ENCODE results near the gene ATP6AP1.

The ATP6AP1 gene, protein sequence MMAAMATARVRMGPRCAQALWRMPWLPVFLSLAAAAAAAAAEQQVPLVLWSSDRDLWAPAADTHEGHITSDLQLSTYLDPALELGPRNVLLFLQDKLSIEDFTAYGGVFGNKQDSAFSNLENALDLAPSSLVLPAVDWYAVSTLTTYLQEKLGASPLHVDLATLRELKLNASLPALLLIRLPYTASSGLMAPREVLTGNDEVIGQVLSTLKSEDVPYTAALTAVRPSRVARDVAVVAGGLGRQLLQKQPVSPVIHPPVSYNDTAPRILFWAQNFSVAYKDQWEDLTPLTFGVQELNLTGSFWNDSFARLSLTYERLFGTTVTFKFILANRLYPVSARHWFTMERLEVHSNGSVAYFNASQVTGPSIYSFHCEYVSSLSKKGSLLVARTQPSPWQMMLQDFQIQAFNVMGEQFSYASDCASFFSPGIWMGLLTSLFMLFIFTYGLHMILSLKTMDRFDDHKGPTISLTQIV

DNA sequence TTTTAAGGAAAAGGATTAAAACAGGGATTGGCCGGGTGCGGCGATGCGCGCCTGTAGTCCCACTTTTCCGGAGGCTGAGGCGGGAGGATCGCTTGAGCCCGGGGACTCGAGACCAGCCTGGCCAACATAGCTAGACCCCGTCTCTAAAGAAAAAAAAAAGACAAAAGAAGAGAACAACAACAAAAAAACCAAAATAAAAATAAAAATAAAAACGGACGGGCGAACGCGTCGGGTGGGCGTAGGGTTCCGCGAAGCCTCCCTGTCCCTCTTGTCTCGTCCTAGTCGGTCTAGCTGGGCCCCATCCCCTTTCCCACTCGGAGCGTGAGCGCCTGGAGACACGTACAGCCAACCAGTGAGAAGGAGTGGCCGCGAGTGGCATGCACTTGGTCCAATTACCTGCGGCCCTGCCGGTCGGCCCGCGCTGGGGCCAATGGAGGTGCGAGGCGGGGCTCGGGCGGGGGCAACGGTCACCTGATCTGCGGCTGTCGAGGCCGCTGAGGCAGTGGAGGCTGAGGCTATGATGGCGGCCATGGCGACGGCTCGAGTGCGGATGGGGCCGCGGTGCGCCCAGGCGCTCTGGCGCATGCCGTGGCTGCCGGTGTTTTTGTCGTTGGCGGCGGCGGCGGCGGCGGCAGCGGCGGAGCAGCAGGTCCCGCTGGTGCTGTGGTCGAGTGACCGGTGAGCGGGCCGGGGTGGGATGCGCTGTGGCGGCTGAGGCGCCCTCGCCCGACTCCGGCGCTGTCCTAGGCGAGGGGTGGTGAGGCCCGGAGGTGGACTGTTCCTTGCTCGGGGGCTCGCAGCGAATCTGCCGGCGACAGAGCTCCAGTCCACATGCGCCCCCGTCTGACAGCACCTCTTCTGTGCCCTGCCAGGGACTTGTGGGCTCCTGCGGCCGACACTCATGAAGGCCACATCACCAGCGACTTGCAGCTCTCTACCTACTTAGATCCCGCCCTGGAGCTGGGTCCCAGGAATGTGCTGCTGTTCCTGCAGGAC is at the start of gene ATP6AP1:
Gene ATP6AP1, plus strand, starts transcription at position 502 of the 996 bp plus-strand sequence. Its CDS starts 16 bp downstream, at position 518.
- POLR2A ChIA-PET, result interaction anchor here (0.6 to 2.1 kb wide), 7 partner anchors 16 to 101 kb away, joined by 3 to 7 read pairs (median 4); partner anchors contain the start of genes FAM50A and SLC10A3
- peak within 1 kb of the TSS; percentile 65 for H3K4me3 ChIP-seq (ENCODE audit: low read depth, low read length)
- no peaks in the 10 kb centered on the region for H3K9me3 ChIP-seq (ENCODE audit: control insufficient read depth, insufficient read depth, low read depth, low read length)
- H3K36me3 ChIP-seq (ENCODE audit: control insufficient read depth in 2 of 2, insufficient read depth in 1 of 2, low read length in 2 of 2), result peaks cover 0 to 26% of the 10 kb centered on the region in 2 experiments; a peak in 1 of 3 replicates
- CTCF ChIA-PET, result interaction anchor here (0.6 to 1.2 kb wide), 4 partner anchors 10 to 55 kb away, joined by 3 to 5 read pairs (median 3); no protein-coding TSS in a partner anchor
- H3K4me1 ChIP-seq (ENCODE audit: control insufficient read depth, insufficient read depth, low read length), result no peaks in the 10 kb centered on the region
- peak within 1 kb of the TSS; percentile 69; the same call in 1 of the 2 replicates for H3K27ac ChIP-seq (ENCODE audit: extremely low read depth, low read depth, low read length)
- TF ChIP-seq ZFP69B (tag by site-specific recombination; IDR thresholded peaks at IDR 0.05), result peak; percentile 96
- no peak for TF ChIP-seq TRIM28 (IDR thresholded peaks at IDR 0.05; ENCODE audit: borderline replicate concordance, low read length)
- peak; percentile 22; the same call in 1 of the 2 replicates for TF ChIP-seq KLF1 (tag by site-specific recombination; IDR thresholded peaks at IDR 0.05)
- TF ChIP-seq, protein P1, sequence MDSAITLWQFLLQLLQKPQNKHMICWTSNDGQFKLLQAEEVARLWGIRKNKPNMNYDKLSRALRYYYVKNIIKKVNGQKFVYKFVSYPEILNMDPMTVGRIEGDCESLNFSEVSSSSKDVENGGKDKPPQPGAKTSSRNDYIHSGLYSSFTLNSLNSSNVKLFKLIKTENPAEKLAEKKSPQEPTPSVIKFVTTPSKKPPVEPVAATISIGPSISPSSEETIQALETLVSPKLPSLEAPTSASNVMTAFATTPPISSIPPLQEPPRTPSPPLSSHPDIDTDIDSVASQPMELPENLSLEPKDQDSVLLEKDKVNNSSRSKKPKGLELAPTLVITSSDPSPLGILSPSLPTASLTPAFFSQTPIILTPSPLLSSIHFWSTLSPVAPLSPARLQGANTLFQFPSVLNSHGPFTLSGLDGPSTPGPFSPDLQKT (IDR thresholded peaks at IDR 0.05; ENCODE audit: borderline replicate concordance, low read depth, low read length), result no peak
- TF ChIP-seq, protein P2, sequence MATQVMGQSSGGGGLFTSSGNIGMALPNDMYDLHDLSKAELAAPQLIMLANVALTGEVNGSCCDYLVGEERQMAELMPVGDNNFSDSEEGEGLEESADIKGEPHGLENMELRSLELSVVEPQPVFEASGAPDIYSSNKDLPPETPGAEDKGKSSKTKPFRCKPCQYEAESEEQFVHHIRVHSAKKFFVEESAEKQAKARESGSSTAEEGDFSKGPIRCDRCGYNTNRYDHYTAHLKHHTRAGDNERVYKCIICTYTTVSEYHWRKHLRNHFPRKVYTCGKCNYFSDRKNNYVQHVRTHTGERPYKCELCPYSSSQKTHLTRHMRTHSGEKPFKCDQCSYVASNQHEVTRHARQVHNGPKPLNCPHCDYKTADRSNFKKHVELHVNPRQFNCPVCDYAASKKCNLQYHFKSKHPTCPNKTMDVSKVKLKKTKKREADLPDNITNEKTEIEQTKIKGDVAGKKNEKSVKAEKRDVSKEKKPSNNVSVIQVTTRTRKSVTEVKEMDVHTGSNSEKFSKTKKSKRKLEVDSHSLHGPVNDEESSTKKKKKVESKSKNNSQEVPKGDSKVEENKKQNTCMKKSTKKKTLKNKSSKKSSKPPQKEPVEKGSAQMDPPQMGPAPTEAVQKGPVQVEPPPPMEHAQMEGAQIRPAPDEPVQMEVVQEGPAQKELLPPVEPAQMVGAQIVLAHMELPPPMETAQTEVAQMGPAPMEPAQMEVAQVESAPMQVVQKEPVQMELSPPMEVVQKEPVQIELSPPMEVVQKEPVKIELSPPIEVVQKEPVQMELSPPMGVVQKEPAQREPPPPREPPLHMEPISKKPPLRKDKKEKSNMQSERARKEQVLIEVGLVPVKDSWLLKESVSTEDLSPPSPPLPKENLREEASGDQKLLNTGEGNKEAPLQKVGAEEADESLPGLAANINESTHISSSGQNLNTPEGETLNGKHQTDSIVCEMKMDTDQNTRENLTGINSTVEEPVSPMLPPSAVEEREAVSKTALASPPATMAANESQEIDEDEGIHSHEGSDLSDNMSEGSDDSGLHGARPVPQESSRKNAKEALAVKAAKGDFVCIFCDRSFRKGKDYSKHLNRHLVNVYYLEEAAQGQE (tag by site-specific recombination; IDR thresholded peaks at IDR 0.05), result peak; percentile 44; the same call in 1 of the 2 replicates
- TF ChIP-seq, protein P3, sequence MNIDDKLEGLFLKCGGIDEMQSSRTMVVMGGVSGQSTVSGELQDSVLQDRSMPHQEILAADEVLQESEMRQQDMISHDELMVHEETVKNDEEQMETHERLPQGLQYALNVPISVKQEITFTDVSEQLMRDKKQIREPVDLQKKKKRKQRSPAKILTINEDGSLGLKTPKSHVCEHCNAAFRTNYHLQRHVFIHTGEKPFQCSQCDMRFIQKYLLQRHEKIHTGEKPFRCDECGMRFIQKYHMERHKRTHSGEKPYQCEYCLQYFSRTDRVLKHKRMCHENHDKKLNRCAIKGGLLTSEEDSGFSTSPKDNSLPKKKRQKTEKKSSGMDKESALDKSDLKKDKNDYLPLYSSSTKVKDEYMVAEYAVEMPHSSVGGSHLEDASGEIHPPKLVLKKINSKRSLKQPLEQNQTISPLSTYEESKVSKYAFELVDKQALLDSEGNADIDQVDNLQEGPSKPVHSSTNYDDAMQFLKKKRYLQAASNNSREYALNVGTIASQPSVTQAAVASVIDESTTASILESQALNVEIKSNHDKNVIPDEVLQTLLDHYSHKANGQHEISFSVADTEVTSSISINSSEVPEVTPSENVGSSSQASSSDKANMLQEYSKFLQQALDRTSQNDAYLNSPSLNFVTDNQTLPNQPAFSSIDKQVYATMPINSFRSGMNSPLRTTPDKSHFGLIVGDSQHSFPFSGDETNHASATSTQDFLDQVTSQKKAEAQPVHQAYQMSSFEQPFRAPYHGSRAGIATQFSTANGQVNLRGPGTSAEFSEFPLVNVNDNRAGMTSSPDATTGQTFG (tag by site-specific recombination; IDR thresholded peaks at IDR 0.05; ENCODE audit: borderline replicate concordance), result no peak
- peak; percentile 76 for TF ChIP-seq ZBTB8A (tag by site-specific recombination; IDR thresholded peaks at IDR 0.05)
- TF ChIP-seq, protein P4, sequence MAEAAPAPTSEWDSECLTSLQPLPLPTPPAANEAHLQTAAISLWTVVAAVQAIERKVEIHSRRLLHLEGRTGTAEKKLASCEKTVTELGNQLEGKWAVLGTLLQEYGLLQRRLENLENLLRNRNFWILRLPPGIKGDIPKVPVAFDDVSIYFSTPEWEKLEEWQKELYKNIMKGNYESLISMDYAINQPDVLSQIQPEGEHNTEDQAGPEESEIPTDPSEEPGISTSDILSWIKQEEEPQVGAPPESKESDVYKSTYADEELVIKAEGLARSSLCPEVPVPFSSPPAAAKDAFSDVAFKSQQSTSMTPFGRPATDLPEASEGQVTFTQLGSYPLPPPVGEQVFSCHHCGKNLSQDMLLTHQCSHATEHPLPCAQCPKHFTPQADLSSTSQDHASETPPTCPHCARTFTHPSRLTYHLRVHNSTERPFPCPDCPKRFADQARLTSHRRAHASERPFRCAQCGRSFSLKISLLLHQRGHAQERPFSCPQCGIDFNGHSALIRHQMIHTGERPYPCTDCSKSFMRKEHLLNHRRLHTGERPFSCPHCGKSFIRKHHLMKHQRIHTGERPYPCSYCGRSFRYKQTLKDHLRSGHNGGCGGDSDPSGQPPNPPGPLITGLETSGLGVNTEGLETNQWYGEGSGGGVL (tag by site-specific recombination; IDR thresholded peaks at IDR 0.05), result no peak
- TF ChIP-seq, protein P5, sequence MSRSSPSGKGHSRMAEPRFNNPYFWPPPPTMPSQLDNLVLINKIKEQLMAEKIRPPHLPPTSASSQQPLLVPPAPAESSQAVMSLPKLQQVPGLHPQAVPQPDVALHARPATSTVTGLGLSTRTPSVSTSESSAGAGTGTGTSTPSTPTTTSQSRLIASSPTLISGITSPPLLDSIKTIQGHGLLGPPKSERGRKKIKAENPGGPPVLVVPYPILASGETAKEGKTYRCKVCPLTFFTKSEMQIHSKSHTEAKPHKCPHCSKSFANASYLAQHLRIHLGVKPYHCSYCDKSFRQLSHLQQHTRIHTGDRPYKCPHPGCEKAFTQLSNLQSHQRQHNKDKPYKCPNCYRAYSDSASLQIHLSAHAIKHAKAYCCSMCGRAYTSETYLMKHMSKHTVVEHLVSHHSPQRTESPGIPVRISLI (tag by site-specific recombination; IDR thresholded peaks at IDR 0.05), result no peak
- TF ChIP-seq, protein P6, sequence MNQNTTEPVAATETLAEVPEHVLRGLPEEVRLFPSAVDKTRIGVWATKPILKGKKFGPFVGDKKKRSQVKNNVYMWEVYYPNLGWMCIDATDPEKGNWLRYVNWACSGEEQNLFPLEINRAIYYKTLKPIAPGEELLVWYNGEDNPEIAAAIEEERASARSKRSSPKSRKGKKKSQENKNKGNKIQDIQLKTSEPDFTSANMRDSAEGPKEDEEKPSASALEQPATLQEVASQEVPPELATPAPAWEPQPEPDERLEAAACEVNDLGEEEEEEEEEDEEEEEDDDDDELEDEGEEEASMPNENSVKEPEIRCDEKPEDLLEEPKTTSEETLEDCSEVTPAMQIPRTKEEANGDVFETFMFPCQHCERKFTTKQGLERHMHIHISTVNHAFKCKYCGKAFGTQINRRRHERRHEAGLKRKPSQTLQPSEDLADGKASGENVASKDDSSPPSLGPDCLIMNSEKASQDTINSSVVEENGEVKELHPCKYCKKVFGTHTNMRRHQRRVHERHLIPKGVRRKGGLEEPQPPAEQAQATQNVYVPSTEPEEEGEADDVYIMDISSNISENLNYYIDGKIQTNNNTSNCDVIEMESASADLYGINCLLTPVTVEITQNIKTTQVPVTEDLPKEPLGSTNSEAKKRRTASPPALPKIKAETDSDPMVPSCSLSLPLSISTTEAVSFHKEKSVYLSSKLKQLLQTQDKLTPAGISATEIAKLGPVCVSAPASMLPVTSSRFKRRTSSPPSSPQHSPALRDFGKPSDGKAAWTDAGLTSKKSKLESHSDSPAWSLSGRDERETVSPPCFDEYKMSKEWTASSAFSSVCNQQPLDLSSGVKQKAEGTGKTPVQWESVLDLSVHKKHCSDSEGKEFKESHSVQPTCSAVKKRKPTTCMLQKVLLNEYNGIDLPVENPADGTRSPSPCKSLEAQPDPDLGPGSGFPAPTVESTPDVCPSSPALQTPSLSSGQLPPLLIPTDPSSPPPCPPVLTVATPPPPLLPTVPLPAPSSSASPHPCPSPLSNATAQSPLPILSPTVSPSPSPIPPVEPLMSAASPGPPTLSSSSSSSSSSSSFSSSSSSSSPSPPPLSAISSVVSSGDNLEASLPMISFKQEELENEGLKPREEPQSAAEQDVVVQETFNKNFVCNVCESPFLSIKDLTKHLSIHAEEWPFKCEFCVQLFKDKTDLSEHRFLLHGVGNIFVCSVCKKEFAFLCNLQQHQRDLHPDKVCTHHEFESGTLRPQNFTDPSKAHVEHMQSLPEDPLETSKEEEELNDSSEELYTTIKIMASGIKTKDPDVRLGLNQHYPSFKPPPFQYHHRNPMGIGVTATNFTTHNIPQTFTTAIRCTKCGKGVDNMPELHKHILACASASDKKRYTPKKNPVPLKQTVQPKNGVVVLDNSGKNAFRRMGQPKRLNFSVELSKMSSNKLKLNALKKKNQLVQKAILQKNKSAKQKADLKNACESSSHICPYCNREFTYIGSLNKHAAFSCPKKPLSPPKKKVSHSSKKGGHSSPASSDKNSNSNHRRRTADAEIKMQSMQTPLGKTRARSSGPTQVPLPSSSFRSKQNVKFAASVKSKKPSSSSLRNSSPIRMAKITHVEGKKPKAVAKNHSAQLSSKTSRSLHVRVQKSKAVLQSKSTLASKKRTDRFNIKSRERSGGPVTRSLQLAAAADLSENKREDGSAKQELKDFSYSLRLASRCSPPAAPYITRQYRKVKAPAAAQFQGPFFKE (tag by site-specific recombination; IDR thresholded peaks at IDR 0.05; ENCODE audit: borderline replicate concordance), result no peak
- TF ChIP-seq, protein P7, sequence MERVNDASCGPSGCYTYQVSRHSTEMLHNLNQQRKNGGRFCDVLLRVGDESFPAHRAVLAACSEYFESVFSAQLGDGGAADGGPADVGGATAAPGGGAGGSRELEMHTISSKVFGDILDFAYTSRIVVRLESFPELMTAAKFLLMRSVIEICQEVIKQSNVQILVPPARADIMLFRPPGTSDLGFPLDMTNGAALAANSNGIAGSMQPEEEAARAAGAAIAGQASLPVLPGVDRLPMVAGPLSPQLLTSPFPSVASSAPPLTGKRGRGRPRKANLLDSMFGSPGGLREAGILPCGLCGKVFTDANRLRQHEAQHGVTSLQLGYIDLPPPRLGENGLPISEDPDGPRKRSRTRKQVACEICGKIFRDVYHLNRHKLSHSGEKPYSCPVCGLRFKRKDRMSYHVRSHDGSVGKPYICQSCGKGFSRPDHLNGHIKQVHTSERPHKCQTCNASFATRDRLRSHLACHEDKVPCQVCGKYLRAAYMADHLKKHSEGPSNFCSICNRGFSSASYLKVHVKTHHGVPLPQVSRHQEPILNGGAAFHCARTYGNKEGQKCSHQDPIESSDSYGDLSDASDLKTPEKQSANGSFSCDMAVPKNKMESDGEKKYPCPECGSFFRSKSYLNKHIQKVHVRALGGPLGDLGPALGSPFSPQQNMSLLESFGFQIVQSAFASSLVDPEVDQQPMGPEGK (tag by site-specific recombination; IDR thresholded peaks at IDR 0.05), result peak; percentile 90
- peak; percentile 98 for TF ChIP-seq SP2 (tag by site-specific recombination; IDR thresholded peaks at IDR 0.05)
- TF ChIP-seq YY2 (tag by site-specific recombination; IDR thresholded peaks at IDR 0.05), result peak; percentile 95
- TF ChIP-seq ZNF48 (tag by site-specific recombination; IDR thresholded peaks at IDR 0.05), result no peak
